Liver (tissue), 3 donors: ENCODE measurements around the gene USP24.

Experiments used
- CTCF ChIP-seq: fragments of 150-350 bp; IDR thresholded peaks from 2 replicates; pipeline ENCODE4 v1.5.1; 2017; ENCODE audit warnings: improper control_type of control experiment, low read depth, low read length; ENCODE audit not compliant: missing input control
- FOXA1 ChIP-seq: IDR thresholded peaks from 2 replicates; pipeline ENCODE4 v1.6.1; 2016; ENCODE audit warnings: antibody characterized with exemption
- JUND ChIP-seq, 2 donors: IDR thresholded peaks; 2 replicates each; pipeline ENCODE4 v1.6.1; 2016; ENCODE audit warnings: antibody characterized with exemption in 2 of 2
- TAF1 ChIP-seq: conservative IDR thresholded peaks from 2 replicates; pipeline ENCODE4 v1.6.1; 2016; ENCODE audit warnings: antibody characterized with exemption, mild to moderate bottlenecking
- TF ChIP-seq, protein P1 (sequence below): IDR thresholded peaks from 2 replicates; pipeline ENCODE4 v1.6.1; 2016; ENCODE audit warnings: antibody characterized with exemption
- TF ChIP-seq, protein P2 (sequence below): IDR thresholded peaks from 2 replicates; pipeline ENCODE4 v1.6.1; 2016; ENCODE audit warnings: antibody characterized with exemption
- donor health status: healthy.
- donor health status: healthy.

- TF ChIP-seq CTCF (no peak), JUND (IDR thresholded peaks at IDR 0.05) (no peak), FOXA1 (no peak), TAF1 (no peak)
- TF ChIP-seq, protein P1, sequence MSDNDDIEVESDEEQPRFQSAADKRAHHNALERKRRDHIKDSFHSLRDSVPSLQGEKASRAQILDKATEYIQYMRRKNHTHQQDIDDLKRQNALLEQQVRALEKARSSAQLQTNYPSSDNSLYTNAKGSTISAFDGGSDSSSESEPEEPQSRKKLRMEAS = peak; percentile 31
- TF ChIP-seq, protein P2, sequence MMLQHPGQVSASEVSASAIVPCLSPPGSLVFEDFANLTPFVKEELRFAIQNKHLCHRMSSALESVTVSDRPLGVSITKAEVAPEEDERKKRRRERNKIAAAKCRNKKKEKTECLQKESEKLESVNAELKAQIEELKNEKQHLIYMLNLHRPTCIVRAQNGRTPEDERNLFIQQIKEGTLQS = no peak
These were observed 64.1 kb downstream of the USP24 start for GRCh38 chr1:55150880-55151588.
